Cerebellar cortex (tissue), 1 donor: ENCODE results near the gene CCDC28B.
A peak's percentile ranks its signal among the peaks of the same experiment; 100 is the strongest.

Experiments
- DNase-seq: peaks from one replicate; pipeline ENCODE4 v3.0.0-alpha.2; 2015; ENCODE audit warnings: low spot score

The CCDC28B gene

DNA sequence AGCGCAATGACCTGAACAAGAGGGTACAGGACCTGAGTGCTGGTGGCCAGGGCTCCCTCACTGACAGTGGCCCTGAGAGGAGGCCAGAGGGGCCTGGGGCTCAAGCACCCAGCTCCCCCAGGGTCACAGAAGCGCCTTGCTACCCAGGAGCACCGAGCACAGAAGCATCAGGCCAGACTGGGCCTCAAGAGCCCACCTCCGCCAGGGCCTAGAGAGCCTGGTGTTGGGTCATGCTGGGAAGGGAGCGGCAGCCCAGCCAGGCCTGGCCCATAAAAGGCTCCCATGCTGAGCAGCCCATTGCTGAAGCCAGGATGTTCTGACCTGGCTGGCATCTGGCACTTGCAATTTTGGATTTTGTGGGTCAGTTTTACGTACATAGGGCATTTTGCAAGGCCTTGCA lies 5.4 kb upstream of the CCDC28B start:
- DNase-seq = no peak

DNA sequence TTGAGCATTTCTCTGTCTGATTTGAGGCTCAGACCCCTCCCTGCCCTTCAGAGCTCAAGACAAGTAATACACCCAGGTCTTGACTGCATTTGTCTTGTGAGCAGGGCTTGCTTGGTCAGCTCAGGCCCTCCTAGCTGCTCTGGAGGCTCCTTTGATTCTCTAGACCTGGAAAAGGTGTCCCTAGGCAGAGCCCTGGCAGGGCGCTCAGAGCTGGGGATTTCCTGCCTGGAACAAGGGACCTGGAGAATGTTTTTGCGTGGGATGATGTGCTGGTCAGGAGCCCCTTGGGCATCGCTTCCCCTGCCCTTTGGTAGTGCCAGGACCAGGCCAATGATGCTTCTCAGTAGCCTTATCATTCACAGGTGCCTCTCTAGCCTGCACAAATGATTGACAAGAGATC lies 4.9 kb upstream of the CCDC28B start:
- DNase-seq = no peak

DNA sequence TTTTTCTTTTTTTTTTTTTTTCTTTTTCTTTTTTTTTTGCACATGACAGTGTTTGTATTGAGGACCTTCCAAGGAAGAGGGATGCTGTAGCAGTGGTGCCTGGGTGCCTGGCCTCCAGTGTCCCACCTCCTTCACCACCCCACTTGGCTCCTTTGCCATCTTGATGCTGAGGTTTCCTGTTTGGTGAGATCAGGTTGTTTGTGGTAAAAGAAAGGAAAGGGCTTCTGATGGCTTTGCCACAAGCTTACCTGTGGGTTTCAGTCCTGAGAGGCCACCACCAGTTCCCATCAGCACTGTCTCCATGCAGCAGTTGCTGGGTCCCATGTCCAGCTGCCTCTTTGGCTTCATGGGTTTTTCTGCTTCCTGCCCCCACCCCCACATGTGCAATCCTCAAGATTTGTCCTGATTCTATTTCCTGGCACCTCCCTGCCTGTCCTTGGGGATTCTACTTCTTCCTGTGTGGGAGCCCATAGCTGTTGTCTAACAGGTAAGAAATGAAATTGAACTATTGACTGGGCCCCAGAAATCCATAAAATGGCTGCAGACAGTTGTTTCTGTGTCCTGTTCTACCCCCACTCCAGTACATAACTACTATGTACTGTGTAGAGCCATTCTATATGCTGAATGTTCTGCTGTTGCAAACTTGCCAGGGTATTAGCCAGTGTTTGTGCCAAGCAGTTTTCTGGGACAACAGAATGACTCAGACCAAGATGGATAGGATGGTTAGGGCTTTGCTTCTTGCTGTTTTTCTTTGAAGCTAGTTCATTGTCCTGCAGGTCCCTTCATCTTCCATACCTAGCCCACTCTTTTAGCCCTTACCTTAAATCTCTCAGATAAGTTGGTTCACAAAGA lies 4.2 kb upstream of the CCDC28B start:
- DNase-seq = no peak

DNA sequence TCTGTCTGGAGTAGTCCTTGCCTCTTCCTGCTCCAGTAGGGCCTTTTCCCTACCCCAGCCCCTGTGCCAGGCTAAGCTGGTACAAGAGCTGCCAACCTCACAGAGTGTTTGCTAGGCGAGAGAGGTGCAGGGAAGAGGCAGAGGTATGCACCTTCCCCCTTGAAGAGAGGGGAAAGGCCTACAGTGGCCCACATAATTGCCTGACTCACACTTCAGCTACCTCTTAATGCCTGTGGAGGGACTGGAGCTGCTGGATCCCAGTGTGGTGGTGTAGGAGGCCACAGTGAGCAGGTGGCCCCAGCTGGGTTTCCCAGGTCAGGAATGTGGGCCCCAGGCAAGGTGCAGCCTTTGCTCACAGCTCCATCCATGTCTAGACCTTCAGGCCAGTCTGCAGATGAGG lies 3.3 kb upstream of the CCDC28B start:
- no peak for DNase-seq

DNA sequence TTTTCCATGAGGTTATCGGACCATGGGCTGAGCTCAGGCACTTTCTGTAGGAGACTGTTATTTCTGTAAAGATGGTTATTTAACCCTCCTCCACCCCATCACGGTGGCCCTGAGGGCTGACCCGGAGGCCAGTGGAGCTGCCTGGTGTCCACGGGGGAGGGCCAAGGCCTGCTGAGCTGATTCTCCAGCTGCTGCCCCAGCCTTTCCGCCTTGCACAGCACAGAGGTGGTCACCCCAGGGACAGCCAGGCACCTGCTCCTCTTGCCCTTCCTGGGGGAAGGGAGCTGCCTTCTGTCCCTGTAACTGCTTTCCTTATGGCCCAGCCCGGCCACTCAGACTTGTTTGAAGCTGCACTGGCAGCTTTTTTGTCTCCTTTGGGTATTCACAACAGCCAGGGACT lies 2.6 kb upstream of the CCDC28B start:
- no peak for DNase-seq

DNA sequence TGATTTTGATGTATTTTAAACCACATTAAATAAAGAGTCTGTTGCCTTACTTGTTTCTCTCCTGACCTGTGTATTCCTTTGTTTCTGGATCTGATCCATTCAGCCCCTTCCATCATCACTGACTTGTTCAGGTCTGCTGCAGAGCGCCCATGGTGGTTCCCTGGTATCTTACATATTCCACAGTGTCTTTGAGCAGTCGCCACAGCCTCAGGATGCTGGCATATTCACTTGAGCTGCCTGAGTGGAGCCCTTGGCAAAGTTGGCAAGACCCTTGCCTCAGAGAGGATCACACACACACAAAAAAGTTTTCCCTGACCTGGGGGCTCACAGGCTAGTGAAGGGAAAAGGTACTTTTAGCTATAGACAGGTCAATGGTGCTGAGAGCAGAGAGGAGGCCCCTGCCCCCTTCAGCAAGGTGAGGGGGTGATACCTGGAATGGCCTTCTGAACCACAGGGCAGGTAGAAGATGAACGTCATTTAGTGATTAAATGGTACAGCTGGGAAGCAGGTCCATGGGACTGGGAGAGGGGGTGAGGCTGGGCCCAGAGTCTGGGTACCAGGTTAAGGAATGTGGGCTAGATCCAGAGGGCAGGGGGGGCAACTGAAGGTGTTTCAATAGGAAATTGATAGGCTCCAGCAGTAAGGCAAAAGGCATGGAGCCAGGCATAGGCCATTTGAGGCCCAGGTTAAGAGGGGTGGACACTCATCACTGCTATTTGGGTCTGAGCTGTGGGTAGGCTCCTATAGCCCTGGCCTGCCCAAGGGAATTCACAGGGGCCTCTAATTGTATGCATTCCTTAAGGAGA lies 2.0 kb upstream of the CCDC28B start:
- DNase-seq = no peak

DNA sequence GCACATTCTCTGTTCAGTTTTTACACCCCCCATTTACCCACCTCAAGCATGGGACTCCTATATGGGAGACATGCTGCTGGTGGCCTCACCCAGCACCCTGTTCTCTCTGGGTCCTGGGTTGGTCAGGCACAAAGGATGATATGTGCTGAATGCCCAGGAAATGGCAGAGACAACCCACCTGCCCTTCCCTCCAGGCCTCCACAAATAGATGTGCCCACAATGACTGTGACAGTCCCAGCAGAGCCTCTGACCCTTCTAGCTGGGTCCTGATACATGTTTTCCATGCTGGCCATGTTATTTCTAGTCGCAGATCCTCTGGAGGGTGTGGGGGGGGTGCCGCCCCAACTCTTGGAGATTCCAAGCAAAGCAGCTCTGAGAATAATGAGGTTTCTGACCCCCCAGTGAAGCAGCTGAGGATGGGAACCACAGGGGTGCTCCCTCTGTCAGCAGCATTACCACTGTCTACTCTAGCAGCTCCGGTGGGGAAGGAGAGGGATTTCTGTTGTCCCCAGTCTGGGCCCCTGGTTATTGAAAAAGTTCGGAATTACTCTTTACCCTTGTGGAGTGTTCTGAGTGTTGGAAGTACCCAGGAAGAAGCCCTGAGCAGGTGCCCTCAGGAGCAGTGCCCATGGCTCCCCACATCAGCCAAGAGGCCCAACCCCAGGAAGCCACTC lies 1.2 kb upstream of the CCDC28B start:
- DNase-seq = no peak

DNA sequence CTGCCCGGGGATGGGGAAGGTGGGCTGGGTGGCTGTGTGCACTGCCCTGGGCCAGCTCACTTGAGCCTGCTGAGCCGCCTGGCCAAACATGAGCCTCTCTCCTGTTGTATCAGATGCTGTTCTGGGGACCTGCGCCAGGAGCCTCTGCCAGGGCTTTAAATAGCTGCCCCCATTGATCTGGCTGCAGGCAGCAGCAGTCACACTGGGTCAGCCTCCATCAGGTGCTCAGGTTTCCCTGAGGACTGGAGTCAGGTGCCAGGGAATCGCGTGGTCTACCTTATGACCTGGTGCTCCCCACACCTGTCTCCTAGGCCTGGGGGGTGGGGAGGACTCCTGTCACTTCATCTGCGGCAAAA lies 700 bp upstream of the CCDC28B start:
- peak; percentile 94 for DNase-seq

DNA sequence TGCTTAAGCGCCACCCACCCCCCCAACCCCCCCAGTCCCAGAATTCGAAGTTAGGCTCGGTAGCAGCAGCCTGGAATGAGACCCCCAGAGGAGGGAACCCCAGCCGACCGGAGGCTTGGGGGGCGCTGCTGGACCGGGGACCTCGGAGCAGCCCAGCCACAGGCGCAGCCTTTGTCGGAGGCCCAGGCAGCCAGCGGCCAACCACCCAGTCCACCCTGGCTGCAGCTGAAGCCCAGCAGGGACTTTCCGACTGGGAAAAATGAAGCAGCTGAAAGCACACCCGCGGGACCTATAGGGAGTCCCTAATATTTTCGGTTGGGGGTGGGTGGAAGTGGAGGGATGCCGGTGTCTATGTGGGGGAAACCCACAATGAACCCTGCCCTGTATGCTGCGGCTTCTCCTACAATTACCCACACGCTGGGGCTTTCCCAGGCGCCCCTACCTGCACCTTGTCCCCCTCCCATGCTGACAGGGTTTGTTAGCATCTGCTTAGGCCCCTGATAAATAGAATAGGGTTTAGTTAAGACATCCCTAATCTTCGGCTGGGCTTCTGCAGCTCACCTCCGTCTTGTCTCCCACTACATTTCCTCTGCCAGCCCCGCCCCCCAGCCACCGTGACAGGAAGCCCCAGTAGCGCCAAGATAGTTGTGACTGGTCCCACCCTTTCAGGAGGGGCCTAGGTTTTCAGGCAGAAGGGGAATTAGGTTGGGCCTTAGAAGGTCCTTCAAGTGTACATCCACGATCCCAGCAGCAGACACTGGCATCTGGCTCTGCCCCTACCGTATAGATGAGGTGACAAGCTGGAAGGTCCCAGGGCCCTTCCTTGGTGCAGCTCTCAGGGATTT lies 838 bp downstream of the CCDC28B start:
- DNase-seq = peak; percentile 76

DNA sequence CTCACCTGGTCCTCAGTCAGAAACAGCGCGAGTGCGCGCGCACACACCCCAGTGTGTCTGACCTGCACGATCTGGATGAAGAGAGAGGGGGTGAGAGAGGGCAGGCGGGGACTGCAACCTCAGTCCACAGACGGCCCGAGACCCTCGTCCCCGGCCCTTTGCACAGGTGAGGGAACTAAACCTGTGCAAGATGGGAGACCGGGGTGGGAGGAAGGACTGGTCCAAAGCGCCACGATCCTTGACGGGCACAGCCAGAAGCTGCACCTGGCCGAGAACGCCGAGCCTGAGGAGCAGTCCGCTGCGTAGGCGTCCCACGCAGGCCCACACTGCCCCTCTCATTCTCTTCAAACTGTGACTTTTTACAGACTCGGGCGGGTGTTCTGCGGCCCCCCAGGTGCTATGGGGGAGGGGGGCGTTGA lies 4.6 kb downstream of the CCDC28B start:
- no peak for DNase-seq

DNA sequence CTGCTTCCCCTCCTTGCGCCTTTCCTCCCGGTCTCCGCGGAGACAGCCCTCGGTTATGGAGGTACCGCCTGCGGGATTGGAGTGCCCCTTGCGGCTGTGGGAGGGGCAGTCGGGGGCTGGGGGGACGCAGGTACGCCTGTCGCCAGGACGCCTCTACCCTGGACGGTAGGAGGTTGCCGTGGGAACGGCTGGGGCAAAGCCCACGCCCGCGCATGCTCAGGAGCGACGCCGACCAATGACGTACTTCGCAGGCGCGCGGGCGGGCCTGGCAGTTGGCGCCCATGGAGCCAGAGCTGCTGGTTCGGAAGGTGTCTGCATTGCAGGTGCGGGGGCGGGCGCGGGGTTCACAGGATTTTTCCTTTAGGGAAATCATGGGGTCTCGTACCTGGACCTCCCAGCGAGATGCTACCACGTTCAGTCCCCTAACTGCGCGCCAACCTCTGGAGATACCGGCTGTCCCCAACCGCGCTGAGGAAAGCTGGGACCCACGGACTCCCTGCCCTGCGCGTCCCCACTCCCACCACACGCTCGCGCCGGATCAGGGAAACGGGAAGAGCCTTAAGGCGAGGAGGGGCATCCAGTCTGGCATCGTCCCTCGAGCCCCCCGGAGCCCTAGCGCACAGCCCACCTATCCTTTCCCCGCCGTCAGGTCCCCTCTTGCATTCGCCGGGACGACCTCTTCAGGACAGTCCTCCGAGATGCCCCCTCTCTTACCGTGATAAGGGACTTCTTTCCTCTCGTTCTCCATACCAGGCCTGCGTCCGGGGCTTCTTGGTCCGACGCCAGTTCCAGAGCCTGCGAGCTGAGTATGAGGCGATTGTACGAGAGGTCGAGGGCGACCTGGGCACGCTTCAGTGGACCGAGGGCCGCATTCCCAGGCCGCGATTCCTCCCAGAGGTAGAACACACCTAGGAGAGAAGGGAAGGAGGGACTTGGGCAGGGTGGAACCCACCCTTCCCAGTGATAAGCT lies 5.3 kb downstream of the CCDC28B start, which contains the start of gene IQCC:
Gene IQCC (plus strand): TSS at position 271 of the 970 bp plus-strand sequence. CDS start 11 bp downstream, at position 282.
- DNase-seq = peak; percentile 87

DNA sequence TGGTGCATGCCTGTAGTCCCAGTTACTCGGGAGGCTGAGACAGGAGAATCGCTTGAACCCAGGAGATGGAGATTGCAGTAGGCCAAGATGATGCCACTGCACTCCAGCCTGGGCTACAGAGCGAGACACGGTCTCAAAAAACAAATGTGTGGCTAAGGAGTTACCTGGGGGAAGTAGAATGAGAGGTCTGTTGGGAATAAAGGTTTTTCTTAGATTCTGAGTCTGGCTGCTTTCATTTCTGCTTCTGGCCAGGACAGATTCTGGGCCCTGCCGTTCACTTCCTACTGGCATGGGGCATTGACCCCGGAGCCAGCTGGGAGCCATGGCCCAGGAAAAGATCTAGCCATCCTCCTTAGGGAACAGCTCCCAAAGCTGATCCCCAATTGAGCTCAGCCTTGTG lies 8.1 kb downstream of the CCDC28B start:
- DNase-seq = no peak

DNA sequence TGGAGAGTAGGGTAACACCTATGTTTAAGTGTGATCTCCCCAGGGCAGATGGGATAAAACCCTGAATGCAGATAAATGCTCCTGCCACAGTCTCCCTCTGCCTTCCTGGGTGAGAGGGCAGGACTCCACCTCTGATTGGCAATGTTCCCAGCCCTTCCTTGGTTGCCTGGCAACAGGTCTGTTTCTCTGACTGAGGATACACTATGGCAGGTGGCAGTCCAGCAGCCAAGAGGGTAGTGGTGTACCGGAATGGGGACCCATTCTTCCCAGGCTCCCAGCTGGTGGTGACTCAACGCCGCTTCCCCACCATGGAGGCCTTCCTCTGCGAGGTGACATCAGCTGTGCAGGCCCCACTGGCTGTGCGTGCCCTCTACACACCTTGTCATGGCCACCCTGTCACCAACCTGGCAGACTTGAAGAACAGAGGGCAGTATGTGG lies 8.5 kb downstream of the CCDC28B start, which contains the start of gene DCDC2B:
Gene DCDC2B (plus strand): TSS at position 199 of the 438 bp plus-strand sequence. CDS start 5 bp downstream, at position 204.
- peak; percentile 54 for DNase-seq

DNA sequence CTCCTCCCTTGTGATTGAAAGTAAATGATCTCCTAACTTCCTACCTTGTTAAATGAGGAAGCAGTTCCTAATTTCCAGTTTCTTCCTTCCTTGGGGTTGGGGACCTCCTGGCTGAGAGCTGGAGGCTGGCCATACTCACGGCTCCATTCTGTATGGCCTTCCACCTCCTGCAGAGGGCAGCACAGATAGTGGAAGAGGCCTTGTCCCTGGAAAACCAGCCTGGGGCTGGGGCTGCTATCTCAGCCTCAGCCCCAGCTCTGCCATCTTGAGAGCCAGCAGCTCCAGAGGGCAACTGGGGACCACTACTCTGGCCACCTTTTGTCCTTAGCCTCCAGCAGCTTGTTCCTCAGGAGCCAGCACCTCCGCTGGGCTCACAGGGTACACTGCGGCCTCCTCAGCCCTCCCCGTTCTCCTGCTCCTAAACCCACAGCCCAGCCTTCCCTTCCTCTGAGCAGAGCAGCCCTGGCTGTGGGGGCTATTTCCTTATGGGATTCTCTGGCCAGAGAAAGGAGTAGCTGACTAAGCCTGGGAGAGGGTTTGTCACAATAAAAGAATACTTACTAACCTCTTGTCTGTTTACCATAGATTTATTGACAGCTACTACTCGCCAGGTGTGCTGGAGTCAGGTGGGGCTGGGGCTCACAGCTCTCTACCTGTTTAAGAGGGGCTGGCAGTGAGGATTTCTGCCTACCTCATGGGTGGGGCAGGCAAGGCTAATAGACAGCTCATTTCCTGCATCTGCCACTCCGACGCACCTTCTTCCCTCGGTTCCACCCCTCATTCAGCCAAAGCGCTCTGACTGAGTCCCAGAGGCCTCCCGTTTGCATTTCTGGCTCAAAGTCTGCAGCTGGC lies 15.5 kb downstream of the CCDC28B start:
- peak; percentile 64 for DNase-seq

DNA sequence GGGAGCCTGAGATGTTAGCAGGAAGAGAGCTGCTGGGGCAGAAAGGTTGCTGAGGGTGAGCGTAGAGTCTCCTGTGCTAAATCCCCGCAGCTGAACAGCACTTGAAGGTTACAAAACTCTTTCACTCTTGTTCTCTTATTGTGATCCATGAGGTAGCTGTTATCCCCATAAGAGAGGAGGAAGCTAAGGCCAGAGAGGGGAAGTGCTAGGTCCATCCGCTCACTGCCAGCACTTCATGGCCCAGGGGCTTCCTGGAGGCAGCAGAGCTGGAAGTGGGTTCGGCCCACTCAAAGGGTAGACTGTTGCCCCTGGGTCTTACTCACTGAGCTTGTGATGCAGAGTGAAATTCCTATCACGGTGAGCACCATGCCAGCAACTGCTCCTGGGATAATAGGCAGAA lies 16.2 kb downstream of the CCDC28B start:
- no peak for DNase-seq

DNA sequence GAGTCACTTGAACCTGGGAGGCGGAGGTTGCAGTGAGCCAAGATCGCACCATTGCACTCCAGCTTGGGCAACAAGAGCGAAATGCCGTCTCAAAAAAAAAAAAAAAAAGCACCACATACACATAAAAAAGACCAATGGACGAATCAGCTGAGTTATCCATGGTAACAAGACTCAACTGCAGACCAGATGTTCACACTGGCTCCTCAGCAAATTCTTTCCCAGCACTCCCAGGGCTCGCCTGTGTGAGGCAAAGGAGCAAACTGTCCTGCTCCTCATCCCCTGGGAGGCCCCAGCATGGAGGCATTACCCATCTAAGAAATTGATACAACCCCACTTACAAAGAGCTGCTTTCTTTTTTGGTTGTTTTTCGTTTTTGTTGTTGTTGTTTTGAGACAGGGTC lies 18.6 kb downstream of the CCDC28B start:
- no peak for DNase-seq

DNA sequence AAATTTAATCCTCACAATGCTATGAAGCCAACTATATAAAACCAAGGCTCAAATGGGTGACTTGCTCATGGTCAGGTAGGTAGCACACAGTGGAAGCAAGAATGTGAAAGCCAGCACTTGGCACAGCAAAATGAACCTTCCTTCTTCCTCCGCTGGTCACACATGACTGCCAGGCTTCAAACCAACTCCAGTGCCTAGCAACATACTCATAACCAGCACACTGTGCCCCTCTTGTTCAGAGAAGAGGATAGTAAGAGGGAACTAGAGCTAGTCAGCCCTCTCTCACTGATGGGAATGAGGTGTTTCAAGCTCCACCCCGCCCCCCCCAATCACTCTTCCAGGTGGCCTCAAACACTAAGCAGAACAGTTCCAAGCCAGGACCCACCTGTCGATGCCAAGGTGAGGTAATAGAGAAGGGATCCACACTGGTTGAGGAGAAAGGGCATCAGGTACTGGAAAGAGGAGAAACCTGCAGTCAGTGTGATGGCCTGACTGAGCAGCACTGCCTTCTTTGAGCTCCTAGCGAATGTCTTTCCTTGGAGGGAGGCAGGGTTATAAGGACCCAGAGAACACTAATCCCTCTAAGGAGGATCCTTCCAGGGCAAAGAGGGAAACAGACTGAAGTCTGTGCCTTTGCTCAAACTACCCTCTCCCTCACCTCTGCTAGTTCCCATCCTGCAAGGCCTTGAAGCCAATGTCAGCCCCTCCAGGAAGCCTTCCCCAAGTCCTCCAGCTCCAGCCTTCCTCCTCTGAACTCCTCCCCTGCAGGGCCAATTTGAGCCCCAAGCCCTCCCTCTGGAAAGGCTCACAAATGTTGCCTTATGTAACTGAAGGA lies 20.6 kb downstream of the CCDC28B start:
- no peak for DNase-seq

DNA sequence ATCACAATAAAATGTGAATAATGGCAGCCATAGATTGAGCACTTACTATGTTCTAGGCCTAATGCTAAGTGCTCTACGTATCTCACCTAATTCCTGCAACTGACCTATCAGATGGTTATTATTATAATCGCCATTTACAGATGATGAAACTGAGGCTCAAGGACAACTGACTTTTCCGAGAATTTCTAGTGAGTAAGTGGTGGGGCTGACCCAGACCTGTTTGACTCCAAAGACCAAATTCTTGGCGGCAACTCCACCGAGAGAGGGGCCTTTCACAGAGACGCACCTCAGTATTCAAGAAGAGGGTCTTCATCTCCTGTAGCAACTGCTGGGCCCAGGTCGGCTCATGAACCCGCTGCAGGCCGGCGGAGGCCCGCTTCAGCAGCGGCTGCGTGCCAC lies 21.2 kb downstream of the CCDC28B start:
- no peak for DNase-seq
